Stimulated activated CD4-positive, alpha-beta T cell treated with anti-CD3 and anti-CD28 coated beads, Interleukin-1b, Interleukin-23, amount 100 ng/mL, for 4 hours (primary cell): ENCODE data around the gene MZF1.

Experiments used
- DNase-seq, 2 donors: peaks; one replicate each; pipeline ENCODE4 v3.0.0-alpha.2; 2020; ENCODE audit warnings: low read depth in 2 of 2

Gene MZF1

DNA sequence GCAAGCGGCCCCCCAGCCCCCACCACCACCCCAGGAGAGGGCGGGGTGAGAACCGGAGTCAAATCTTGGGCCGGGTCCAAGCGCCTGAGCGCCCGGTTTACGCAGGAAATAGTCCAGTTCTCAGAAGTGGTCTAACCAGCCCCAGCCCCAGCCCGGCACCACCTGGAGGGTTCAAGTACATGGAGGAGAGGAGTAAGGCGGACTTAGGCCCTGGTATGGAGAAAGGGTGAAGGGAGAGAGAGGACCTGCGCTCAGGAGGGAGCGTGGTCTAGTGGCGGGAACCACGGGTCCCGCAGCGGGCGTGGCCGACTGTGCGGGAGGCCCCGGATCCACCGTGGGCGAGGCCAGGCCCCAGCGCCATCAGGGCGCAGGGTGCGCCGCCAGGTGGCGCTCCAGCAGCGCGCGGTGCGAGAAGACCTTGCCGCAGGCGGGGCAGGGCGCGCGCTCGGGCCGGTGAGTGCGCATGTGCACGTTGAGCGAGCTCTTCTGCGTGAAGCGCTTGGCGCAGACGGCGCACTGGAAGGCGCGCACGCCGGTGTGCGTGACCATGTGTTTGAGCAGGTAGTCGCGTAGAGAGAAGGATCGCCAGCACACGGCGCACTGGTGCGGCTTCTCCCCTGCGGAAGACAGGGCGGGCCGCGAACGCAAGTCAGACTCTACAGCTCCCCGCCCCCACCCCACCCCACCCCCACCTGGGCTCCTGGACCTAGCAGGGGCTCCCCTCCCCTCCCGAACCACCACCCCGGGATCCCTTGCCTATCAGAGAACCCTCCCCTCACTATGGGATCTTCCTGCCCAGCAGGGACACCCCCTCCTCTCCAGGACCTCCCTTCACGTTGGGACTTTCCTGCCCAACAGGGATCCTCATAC is 59.2 kb downstream of the MZF1 start:
- DNase-seq = peak; percentile 93 to 97

- DNase-seq = no peak
These were observed 59.9 kb downstream of the MZF1 start for GRCh38 chr19:58513213-58513693.
